ENCODE measurements around the gene ACVR2B.

Gene ACVR2B

DNA sequence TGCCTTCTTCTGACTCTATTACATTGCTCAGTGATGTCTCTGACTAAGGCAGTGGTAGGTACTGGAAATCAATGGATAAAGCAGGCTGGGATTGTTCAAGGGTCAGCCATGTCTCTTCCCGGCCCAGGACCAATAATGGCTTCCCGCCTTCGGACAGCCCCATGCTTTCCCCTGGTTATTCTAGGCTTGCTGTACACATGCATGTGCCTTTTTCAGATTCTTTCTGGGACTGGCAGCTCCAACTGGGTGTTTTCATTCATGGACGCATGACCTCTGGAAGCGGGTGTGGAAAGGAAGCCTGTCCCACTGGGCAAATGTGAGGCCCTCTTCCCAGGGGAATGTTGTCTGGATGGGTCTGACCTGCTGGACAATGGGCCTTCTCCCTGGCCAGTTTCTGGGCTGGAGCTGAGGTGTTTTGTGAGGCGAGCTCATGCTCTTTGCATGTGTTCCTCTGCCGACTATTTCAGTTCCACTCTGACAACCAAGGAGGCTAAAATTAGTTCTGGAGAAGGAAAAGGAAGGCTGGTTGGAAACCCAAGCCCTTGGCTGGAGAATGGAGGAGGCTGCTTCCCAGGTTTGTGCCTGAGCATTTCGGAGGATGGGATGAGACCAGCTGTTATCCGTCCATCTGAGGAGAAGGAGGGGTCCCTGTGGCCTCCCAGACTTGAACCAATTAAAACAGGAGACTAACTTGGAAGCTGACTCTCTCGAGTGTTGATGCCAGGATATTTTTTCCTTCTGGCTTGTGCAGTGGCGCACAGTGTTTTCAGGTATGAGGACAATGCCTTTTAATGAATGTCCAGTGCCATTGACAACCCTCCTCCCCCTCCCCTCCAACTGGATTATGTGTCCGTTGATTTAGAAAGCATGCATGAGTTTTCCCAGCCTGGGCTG lies 6.9 kb downstream of the ACVR2B start (continued):
- TF ChIP-seq, protein P1, sequence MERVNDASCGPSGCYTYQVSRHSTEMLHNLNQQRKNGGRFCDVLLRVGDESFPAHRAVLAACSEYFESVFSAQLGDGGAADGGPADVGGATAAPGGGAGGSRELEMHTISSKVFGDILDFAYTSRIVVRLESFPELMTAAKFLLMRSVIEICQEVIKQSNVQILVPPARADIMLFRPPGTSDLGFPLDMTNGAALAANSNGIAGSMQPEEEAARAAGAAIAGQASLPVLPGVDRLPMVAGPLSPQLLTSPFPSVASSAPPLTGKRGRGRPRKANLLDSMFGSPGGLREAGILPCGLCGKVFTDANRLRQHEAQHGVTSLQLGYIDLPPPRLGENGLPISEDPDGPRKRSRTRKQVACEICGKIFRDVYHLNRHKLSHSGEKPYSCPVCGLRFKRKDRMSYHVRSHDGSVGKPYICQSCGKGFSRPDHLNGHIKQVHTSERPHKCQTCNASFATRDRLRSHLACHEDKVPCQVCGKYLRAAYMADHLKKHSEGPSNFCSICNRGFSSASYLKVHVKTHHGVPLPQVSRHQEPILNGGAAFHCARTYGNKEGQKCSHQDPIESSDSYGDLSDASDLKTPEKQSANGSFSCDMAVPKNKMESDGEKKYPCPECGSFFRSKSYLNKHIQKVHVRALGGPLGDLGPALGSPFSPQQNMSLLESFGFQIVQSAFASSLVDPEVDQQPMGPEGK (CRISPR knock-in tag; IDR thresholded peaks at IDR 0.05; ENCODE audit: borderline replicate concordance), result no peak
- TF ChIP-seq SNAI2 (CRISPR knock-in tag; IDR thresholded peaks at IDR 0.05) (no peak), ZNF70 (CRISPR knock-in tag; IDR thresholded peaks at IDR 0.05) (no peak), ZC3H10 (CRISPR knock-in tag; IDR thresholded peaks at IDR 0.05) (no peak), ZFP30 (CRISPR knock-in tag; IDR thresholded peaks at IDR 0.05) (no peak)

DNA sequence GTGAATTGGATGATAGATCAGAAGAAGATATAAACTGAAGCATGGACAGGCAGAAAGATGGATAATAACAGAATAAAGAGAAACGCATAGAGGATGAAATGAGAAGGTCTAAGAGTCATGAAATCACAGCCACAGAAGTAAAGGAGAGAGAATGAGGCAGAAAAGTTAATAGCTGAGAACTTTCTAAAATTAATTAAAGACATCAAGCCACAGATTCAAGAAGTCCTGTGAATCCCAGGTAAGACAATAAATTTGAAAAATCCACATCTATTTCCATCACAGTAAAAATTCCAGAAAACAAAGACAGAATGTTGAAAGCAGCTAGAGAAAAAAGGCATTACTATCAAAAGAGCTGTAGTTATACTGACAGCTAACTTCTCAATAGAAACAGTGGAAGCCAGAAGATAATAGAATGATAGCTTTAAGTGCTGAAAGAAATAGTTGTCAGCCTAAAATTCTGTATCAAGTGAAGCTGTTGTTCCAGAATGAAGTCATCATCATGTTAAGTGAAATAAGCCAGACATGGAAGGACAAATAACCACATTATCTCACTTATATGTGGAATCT lies 12.0 kb downstream of the ACVR2B start:
- TF ChIP-seq ISL1 (CRISPR knock-in tag; IDR thresholded peaks at IDR 0.05), result no peak
- TF ChIP-seq, protein P2, sequence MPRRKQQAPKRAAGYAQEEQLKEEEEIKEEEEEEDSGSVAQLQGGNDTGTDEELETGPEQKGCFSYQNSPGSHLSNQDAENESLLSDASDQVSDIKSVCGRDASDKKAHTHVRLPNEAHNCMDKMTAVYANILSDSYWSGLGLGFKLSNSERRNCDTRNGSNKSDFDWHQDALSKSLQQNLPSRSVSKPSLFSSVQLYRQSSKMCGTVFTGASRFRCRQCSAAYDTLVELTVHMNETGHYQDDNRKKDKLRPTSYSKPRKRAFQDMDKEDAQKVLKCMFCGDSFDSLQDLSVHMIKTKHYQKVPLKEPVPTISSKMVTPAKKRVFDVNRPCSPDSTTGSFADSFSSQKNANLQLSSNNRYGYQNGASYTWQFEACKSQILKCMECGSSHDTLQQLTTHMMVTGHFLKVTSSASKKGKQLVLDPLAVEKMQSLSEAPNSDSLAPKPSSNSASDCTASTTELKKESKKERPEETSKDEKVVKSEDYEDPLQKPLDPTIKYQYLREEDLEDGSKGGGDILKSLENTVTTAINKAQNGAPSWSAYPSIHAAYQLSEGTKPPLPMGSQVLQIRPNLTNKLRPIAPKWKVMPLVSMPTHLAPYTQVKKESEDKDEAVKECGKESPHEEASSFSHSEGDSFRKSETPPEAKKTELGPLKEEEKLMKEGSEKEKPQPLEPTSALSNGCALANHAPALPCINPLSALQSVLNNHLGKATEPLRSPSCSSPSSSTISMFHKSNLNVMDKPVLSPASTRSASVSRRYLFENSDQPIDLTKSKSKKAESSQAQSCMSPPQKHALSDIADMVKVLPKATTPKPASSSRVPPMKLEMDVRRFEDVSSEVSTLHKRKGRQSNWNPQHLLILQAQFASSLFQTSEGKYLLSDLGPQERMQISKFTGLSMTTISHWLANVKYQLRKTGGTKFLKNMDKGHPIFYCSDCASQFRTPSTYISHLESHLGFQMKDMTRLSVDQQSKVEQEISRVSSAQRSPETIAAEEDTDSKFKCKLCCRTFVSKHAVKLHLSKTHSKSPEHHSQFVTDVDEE (CRISPR knock-in tag; IDR thresholded peaks at IDR 0.05), result no peak
- no peak for TF ChIP-seq CSDC2 (CRISPR knock-in tag; IDR thresholded peaks at IDR 0.05)
- no peak for TF ChIP-seq TCF4 (CRISPR knock-in tag; IDR thresholded peaks at IDR 0.05; ENCODE audit: borderline replicate concordance)
- TF ChIP-seq, protein P3, sequence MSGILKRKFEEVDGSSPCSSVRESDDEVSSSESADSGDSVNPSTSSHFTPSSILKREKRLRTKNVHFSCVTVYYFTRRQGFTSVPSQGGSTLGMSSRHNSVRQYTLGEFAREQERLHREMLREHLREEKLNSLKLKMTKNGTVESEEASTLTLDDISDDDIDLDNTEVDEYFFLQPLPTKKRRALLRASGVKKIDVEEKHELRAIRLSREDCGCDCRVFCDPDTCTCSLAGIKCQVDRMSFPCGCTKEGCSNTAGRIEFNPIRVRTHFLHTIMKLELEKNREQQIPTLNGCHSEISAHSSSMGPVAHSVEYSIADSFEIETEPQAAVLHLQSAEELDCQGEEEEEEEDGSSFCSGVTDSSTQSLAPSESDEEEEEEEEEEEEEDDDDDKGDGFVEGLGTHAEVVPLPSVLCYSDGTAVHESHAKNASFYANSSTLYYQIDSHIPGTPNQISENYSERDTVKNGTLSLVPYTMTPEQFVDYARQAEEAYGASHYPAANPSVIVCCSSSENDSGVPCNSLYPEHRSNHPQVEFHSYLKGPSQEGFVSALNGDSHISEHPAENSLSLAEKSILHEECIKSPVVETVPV (CRISPR knock-in tag; IDR thresholded peaks at IDR 0.05), result no peak
- no peak for TF ChIP-seq ZNF8 (CRISPR knock-in tag; IDR thresholded peaks at IDR 0.05)
- TF ChIP-seq PPARA (CRISPR knock-in tag; IDR thresholded peaks at IDR 0.05; ENCODE audit: borderline replicate concordance), result no peak
- no peak for TF ChIP-seq ZFP3 (CRISPR knock-in tag; IDR thresholded peaks at IDR 0.05)
- ATAC-seq, result no peak

DNA sequence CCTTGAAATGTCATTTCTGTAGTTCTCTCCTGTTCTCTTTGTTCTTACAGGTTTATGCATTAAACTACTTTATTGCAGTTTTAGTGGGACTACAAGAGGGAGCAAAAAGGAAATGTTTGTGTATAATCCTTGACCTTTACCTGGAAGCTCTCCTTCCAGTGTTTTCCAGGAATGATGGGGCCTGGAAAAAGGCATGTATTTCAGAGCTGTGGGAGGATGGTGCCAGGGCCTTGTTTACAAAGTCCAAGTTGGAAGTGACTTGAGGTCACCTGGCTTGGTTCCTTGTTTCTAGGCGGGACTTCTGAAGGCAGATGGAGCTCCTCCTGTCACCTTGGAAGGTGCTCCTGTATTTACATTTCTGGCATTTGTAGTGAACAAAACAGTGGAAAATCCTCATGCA lies 15.1 kb downstream of the ACVR2B start:
- ATAC-seq, result no peak
- no peak for TF ChIP-seq ZC3H10 (CRISPR knock-in tag; IDR thresholded peaks at IDR 0.05)
- TF ChIP-seq ZFP30 (CRISPR knock-in tag; IDR thresholded peaks at IDR 0.05), result no peak
- no peak for TF ChIP-seq ZFP3 (CRISPR knock-in tag; IDR thresholded peaks at IDR 0.05)
- TF ChIP-seq RARB (CRISPR knock-in tag; IDR thresholded peaks at IDR 0.05), result no peak
- TF ChIP-seq TCF4 (CRISPR knock-in tag; IDR thresholded peaks at IDR 0.05; ENCODE audit: borderline replicate concordance), result no peak
- TF ChIP-seq ZNF70 (CRISPR knock-in tag; IDR thresholded peaks at IDR 0.05), result no peak
- TF ChIP-seq, protein P1 (CRISPR knock-in tag; IDR thresholded peaks at IDR 0.05; ENCODE audit: borderline replicate concordance), result no peak
- TF ChIP-seq, protein P4, sequence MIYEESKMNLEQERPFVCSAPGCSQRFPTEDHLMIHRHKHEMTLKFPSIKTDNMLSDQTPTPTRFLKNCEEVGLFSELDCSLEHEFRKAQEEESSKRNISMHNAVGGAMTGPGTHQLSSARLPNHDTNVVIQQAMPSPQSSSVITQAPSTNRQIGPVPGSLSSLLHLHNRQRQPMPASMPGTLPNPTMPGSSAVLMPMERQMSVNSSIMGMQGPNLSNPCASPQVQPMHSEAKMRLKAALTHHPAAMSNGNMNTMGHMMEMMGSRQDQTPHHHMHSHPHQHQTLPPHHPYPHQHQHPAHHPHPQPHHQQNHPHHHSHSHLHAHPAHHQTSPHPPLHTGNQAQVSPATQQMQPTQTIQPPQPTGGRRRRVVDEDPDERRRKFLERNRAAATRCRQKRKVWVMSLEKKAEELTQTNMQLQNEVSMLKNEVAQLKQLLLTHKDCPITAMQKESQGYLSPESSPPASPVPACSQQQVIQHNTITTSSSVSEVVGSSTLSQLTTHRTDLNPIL (CRISPR knock-in tag; IDR thresholded peaks at IDR 0.05; ENCODE audit: low read depth), result no peak
- TF ChIP-seq, protein P2 (CRISPR knock-in tag; IDR thresholded peaks at IDR 0.05), result no peak
- TF ChIP-seq SNAI2 (CRISPR knock-in tag; IDR thresholded peaks at IDR 0.05), result no peak

All from SK-N-SH treated with all-trans-retinoic acid at 6 μM for 48 hours (cell line).